ENCODE measurements around the gene RBPJ. TPM values are rescaled to one million over a fixed set of nuclear protein-coding genes. Genes with fewer than 3 reads are reported as not detected.

The RBPJ gene
- total RNA-seq, 2 donors from 2014 or later, result 32.7 to 37.9 TPM

DNA sequence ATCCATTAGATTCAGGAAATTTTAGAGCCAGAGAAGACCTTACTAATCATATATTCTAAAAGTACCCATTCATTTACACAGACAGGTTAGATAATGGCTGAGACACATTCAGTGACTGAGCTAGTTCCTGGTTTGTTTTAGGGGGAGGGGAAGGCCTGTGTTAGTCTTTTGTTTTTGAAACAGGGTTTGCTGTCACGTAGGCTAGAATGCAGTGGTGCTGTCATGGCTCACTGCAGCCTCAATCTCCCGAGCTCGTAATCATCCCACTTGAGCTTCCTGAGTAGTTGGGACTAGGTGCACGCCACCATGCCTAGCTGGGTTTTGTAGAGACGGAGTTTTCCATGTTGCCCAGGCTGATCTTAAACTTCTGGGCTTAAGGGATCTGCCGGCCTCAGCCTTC, 10.1 kb downstream of the RBPJ start:
- intact Hi-C loops (cut with DNase I), result loop anchor here (10.0 kb wide), 1 partner anchor 74 kb away; no protein-coding TSS in a partner anchor
- H3K9me3 ChIP-seq, result no peaks in the 10 kb centered on the region
- H3K27ac ChIP-seq, result no peak overlapping the region
- H3K36me3 ChIP-seq (replicated peaks in 1 of 2; ENCODE audit: insufficient read depth in 1 of 2, low read depth in 2 of 2), result no peaks in the 10 kb centered on the region
- WGBS, 2 donors, result 66 to 81% methylated on average over 6 of the region's 6 CpGs
- no peak for DNase-seq
- H3K27me3 ChIP-seq, result no peaks in the 10 kb centered on the region
- peaks cover 29% of the 10 kb centered on the region for H3K4me1 ChIP-seq
- no peak overlapping the region for H3K4me3 ChIP-seq
- no peak for TF ChIP-seq POLR2A (IDR thresholded peaks at IDR 0.05)
- TF ChIP-seq, protein P1, sequence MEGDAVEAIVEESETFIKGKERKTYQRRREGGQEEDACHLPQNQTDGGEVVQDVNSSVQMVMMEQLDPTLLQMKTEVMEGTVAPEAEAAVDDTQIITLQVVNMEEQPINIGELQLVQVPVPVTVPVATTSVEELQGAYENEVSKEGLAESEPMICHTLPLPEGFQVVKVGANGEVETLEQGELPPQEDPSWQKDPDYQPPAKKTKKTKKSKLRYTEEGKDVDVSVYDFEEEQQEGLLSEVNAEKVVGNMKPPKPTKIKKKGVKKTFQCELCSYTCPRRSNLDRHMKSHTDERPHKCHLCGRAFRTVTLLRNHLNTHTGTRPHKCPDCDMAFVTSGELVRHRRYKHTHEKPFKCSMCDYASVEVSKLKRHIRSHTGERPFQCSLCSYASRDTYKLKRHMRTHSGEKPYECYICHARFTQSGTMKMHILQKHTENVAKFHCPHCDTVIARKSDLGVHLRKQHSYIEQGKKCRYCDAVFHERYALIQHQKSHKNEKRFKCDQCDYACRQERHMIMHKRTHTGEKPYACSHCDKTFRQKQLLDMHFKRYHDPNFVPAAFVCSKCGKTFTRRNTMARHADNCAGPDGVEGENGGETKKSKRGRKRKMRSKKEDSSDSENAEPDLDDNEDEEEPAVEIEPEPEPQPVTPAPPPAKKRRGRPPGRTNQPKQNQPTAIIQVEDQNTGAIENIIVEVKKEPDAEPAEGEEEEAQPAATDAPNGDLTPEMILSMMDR (IDR thresholded peaks at IDR 0.05), result no peak
- ATAC-seq, result no peak

GRCh38 chr4:26331380-26331950, 10.7 kb downstream of the RBPJ start:
- TF ChIP-seq, protein P1 (IDR thresholded peaks at IDR 0.05), result no peak
- no peak for TF ChIP-seq POLR2A (IDR thresholded peaks at IDR 0.05)
- no peaks in the 10 kb centered on the region for H3K9me3 ChIP-seq
- intact Hi-C loops (cut with DNase I), result loop anchor here (10.0 kb wide), 1 partner anchor 73 kb away; no protein-coding TSS in a partner anchor
- no peak overlapping the region for H3K4me3 ChIP-seq
- DNase-seq (no peak), ATAC-seq (no peak)
- no peaks in the 10 kb centered on the region for H3K36me3 ChIP-seq (replicated peaks in 1 of 2; ENCODE audit: insufficient read depth in 1 of 2, low read depth in 2 of 2)
- H3K4me1 ChIP-seq, result peaks cover 29% of the 10 kb centered on the region
- WGBS, 2 donors, result 60 to 65% methylated on average over 7 of the region's 7 CpGs
- H3K27ac ChIP-seq, result no peak overlapping the region
- H3K27me3 ChIP-seq, result no peaks in the 10 kb centered on the region

DNA sequence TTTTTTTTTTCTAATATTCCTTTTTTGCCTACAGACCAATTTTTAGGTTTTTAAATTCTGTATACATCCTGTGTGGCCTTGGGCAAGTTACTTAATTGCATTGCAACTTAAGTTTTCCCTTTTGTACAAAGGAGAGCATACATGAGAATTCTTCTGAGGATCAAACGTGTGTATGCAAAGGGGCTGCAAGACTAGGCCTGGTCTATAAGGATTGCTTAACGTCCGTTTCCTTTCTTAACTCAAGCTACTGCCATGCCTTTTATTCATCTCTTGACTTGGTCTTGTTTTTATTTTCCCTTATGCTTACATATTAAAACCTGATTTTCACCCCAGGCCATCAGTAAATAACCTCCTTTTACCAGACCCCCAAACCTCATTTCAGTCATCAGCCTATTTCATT, 13.6 kb downstream of the RBPJ start:
- WGBS, 2 donors, result 72 to 87% methylated on average over 3 of the region's 3 CpGs
- DNase-seq (no peak), ATAC-seq (no peak)
- Histone ChIP-seq H3K4me3 (no peak overlapping the region), H3K27me3 (no peaks in the 10 kb centered on the region), H3K36me3 (replicated peaks in 1 of 2; ENCODE audit: insufficient read depth in 1 of 2, low read depth in 2 of 2) (no peaks in the 10 kb centered on the region), H3K9me3 (no peaks in the 10 kb centered on the region), H3K27ac (no peak overlapping the region), H3K4me1 (peaks cover 23% of the 10 kb centered on the region)
- TF ChIP-seq, protein P1 (IDR thresholded peaks at IDR 0.05), result no peak
- no peak for TF ChIP-seq POLR2A (IDR thresholded peaks at IDR 0.05)
- intact Hi-C loops (cut with DNase I), result loop anchor here (10.0 kb wide), 1 partner anchor 70 kb away; no protein-coding TSS in a partner anchor

DNA sequence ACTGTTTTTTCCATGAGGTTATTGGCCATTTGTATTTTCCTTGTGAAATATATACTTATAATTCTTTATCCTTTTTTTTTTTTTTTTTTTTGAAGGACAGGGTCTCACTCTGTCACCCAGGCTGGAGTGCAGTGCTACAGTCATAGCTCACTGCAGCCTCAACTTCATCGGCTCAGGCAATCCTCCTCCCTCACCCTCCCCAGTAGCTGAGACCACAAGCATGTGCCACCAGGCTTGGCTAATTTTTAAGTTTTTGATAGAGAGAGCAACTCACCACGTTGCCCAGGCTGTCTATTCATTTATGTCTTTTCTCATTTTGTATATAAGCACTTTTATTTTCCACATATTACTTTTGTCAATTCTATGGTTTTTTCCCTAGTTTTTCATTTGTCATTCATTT, 16.8 kb downstream of the RBPJ start:
- 72 to 75% methylated on average over 2 of the region's 2 CpGs for WGBS, 2 donors
- H3K36me3 ChIP-seq (replicated peaks in 1 of 2; ENCODE audit: insufficient read depth in 1 of 2, low read depth in 2 of 2), result no peaks in the 10 kb centered on the region
- H3K27me3 ChIP-seq, result no peaks in the 10 kb centered on the region
- intact Hi-C loops (cut with DNase I), result loop anchor here (10.0 kb wide), 1 partner anchor 67 kb away; no protein-coding TSS in a partner anchor
- TF ChIP-seq, protein P1 (IDR thresholded peaks at IDR 0.05), result no peak
- TF ChIP-seq POLR2A (IDR thresholded peaks at IDR 0.05), result no peak
- ATAC-seq, result no peak
- H3K4me3 ChIP-seq, result no peak overlapping the region
- no peaks in the 10 kb centered on the region for H3K9me3 ChIP-seq
- no peak overlapping the region for H3K27ac ChIP-seq
- DNase-seq, result no peak
- peaks cover 9% of the 10 kb centered on the region for H3K4me1 ChIP-seq

All from body of pancreas (tissue), 4 donors.